Testis (tissue), 2 donors: ENCODE data around the gene TCF12.

Source experiments
- CTCF ChIP-seq, 3 experiments: fragments of 450-650 bp in 2 of 3; fragments of 200-600 bp in 1 of 3; sonication (generic) in 1 of 3; IDR thresholded peaks; one replicate each; pipeline ENCODE4 v1.5.1; 2016 to 2019; ENCODE audit warnings: antibody characterized with exemption in 3 of 3, mild to moderate bottlenecking in 2 of 3, moderate library complexity in 1 of 3
- POLR2A ChIP-seq: fragments of 450-650 bp; IDR thresholded peaks from one replicate; pipeline ENCODE4 v1.6.1; 2017; ENCODE audit warnings: antibody characterized with exemption, mild to moderate bottlenecking, moderate library complexity

GRCh38 chr15:57031082-57031481, 112.6 kb downstream of the TCF12 start:
- TF ChIP-seq CTCF (IDR thresholded peaks at IDR 0.05) (no peak), POLR2A (no peak)
